ENCODE measurements around the gene PRKCB.

DNA sequence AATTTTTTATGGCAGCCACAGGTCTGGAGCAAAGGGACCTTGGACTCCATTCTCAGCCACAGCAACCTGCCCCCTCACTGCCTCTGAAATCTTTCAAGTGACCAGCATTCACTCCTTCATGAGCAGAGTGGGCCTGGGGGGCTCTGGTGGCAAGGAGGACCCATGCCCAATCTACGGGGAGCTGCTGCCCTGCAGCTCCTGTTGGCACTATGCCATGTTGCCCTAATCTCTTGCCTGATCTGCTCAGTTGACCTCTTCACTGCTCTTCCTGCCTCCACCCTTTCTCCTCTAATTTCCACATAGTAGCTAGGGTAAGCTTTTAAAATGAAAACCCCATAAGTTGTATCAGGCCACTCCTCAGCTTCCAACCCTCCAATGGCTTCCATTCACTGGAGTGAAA lies 2.9 kb upstream of the PRKCB start:
- TF ChIP-seq GATA1 (IDR thresholded peaks at IDR 0.05; ENCODE audit: low read depth, low read length) (no peak), POLR2A (IDR thresholded peaks at IDR 0.05; ENCODE audit: low read length) (no peak)
